ENCODE measurements around the gene ZNF740. TPM values are rescaled to one million over a fixed set of nuclear protein-coding genes. Genes with fewer than 3 reads are reported as not detected.
A peak's percentile ranks its signal among the peaks of the same experiment; 100 is the strongest.

Gene ZNF740
- polyA plus RNA-seq (2013, experiment 1 of 2): 6.8 TPM
- polyA plus RNA-seq (2013, experiment 2 of 2): 7.1 TPM

DNA sequence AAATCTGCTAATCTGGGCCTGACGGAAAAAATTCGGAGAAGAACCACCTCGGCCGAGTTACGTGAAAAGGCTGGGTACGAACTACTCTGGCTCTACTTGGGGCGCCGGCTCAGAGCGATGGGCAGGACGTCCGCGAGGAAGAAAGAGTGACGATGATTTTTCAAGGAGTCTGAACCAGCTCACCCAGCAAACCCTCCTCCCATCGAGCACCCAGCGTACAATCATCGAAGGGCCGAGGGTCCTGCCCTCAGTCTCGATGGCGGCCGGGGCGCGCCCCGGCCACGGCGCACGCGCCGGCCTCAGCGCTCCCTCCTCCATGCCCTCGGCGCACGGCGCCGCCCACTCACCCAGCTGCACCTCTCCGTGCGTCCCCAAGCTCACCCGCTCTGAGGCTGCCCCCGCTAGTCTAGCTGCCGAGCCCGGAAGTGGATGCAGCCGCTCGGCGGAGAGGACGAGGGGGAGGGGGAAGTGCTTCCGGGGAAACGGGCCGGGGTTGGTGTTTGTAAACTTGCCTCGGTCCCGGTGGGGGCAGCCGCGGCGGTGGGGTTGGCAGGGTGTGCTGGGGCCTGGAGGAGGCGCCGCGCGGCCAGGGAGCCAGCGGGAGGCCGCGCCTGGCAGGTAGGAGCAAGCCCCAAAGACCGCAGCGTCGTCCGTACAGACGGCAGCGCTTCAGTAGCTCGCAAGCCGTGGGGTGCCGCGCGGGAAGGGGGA lies at the start of gene ZNF740, which contains the start of gene CSAD:
Gene ZNF740, plus strand, starts transcription at position 503 of the 711 bp plus-strand sequence. CDS start 1,262 bp downstream, outside the sequence.
Gene CSAD, minus strand, starts transcription at position 706 of the 711 bp plus-strand sequence. CDS start 7,455 bp downstream, outside the sequence.
- Histone ChIP-seq H3K36me3 (ENCODE audit: control insufficient read depth, insufficient read depth, low read length) (peaks cover 3% of the 10 kb centered on the region), H2BK15ac (replicated peaks; ENCODE audit: low read depth) (no peak within 1 kb of the TSS), H3K79me1 (ENCODE audit: low read length) (peaks cover 9% of the 10 kb centered on the region), H3K27me3 (ENCODE audit: insufficient read depth, low read length, poor library complexity) (no peaks in the 10 kb centered on the region), H3K4me1 (ENCODE audit: control insufficient read depth, low read depth, low read length) (peaks cover 5% of the 10 kb centered on the region), H3K27ac (ENCODE audit: low read depth, low read length) (peak within 1 kb of the TSS; percentile 97), H3K4ac (ENCODE audit: low read depth, low read length) (peak within 1 kb of the TSS; percentile 82), H2BK5ac (ENCODE audit: low read length) (peak within 1 kb of the TSS; percentile 69), H3K56ac (ENCODE audit: low read length) (peak within 1 kb of the TSS; percentile 98), H2BK120ac (ENCODE audit: low read depth, low read length) (no peak within 1 kb of the TSS), H3K4me3 (ENCODE audit: low read length) (peak within 1 kb of the TSS; percentile 82), H4K5ac (ENCODE audit: low read length) (peak within 1 kb of the TSS; percentile 9), H3K4me2 (ENCODE audit: low read length) (peak within 1 kb of the TSS; percentile 28), H3K18ac (ENCODE audit: low read length) (peak within 1 kb of the TSS; percentile 96), H3K23ac (ENCODE audit: low read length) (peak within 1 kb of the TSS; percentile 94), H3K9ac (ENCODE audit: low read length) (peak within 1 kb of the TSS; percentile 94), H3K79me2 (ENCODE audit: control insufficient read depth, insufficient read depth, low read length) (peaks cover 2% of the 10 kb centered on the region), H2AK5ac (ENCODE audit: low read length) (no peak within 1 kb of the TSS), H4K8ac (ENCODE audit: low read depth, low read length) (peak within 1 kb of the TSS; percentile 2)
- peak; percentile 99 for DNase-seq
- WGBS (ENCODE audit: extremely low coverage, insufficient coverage, low lambda C conversion rate): no CpG with 5 or more reads among the region's 70 CpGs

DNA sequence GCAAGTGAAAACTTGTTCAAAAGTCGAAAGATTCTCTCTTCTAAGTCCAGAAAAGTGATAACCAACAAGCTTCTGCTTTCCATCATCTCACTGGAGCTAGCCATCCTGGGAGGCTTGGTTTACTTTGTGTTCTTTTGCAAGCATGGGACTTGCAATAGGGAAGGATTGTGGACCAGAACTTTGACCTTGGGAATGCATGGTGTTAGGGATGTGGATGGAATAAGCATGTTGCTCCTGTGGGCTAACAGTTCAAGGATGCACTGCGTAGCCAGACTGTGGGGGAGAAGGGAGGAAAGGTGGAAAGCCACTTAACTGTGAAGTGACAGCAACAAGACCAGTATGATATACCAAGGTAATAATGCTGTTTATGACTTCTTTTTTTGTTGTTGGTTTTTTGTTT lies 48.7 kb upstream of the ZNF740 start:
- no peak overlapping the region for H3K23ac ChIP-seq (ENCODE audit: low read length)
- H3K4me3 ChIP-seq (ENCODE audit: low read length): no peak overlapping the region
- no peaks in the 10 kb centered on the region for H3K79me2 ChIP-seq (ENCODE audit: control insufficient read depth, insufficient read depth, low read length)
- no peak overlapping the region for H4K5ac ChIP-seq (ENCODE audit: low read length)
- H2AK5ac ChIP-seq (ENCODE audit: low read length): no peak overlapping the region
- no peak overlapping the region for H3K18ac ChIP-seq (ENCODE audit: low read length)
- H3K4ac ChIP-seq (ENCODE audit: low read depth, low read length): no peak overlapping the region
- DNase-seq: no peak
- no CpG with 5 or more reads among the region's 2 CpGs for WGBS (ENCODE audit: extremely low coverage, insufficient coverage, low lambda C conversion rate)
- H3K56ac ChIP-seq (ENCODE audit: low read length): no peak overlapping the region
- no peak overlapping the region for H2BK5ac ChIP-seq (ENCODE audit: low read length)
- no peaks in the 10 kb centered on the region for H3K4me1 ChIP-seq (ENCODE audit: control insufficient read depth, low read depth, low read length)
- no peak overlapping the region for H3K4me2 ChIP-seq (ENCODE audit: low read length)
- no peak overlapping the region for H2BK15ac ChIP-seq (replicated peaks; ENCODE audit: low read depth)
- no peaks in the 10 kb centered on the region for H3K27me3 ChIP-seq (ENCODE audit: insufficient read depth, low read length, poor library complexity)
- H2BK120ac ChIP-seq (ENCODE audit: low read depth, low read length): no peak overlapping the region
- no peaks in the 10 kb centered on the region for H3K79me1 ChIP-seq (ENCODE audit: low read length)
- H3K27ac ChIP-seq (ENCODE audit: low read depth, low read length): no peak overlapping the region
- H3K36me3 ChIP-seq (ENCODE audit: control insufficient read depth, insufficient read depth, low read length): no peaks in the 10 kb centered on the region
- H4K8ac ChIP-seq (ENCODE audit: low read depth, low read length): no peak overlapping the region
- no peak overlapping the region for H3K9ac ChIP-seq (ENCODE audit: low read length)

DNA sequence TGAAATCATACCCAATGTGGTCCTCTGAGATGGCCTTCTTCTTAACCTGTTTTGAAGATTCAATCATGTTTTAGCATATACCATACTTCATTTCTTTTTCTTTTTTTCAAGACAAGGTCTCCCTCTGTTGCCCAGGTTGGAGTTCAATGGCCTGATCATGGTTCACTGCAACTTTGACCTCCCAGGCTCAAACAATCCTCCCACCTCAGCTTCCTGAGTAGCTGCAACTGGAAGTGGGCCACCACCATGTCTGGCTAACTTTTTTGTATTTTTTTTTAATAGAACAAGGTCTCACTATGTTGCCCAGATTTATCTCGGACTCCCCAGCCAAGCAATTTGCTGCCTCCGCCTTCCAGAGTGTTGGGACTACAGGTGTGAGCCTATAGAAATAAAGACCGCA lies 46.8 kb upstream of the ZNF740 start:
- Histone ChIP-seq H2BK120ac (ENCODE audit: low read depth, low read length) (no peak overlapping the region), H4K5ac (ENCODE audit: low read length) (no peak overlapping the region), H2BK5ac (ENCODE audit: low read length) (no peak overlapping the region), H3K4ac (ENCODE audit: low read depth, low read length) (no peak overlapping the region), H3K36me3 (ENCODE audit: control insufficient read depth, insufficient read depth, low read length) (no peaks in the 10 kb centered on the region), H3K18ac (ENCODE audit: low read length) (no peak overlapping the region), H3K56ac (ENCODE audit: low read length) (no peak overlapping the region), H3K27ac (ENCODE audit: low read depth, low read length) (no peak overlapping the region), H3K9ac (ENCODE audit: low read length) (no peak overlapping the region), H3K23ac (ENCODE audit: low read length) (no peak overlapping the region), H4K8ac (ENCODE audit: low read depth, low read length) (no peak overlapping the region), H3K27me3 (ENCODE audit: insufficient read depth, low read length, poor library complexity) (no peaks in the 10 kb centered on the region), H3K79me2 (ENCODE audit: control insufficient read depth, insufficient read depth, low read length) (no peaks in the 10 kb centered on the region), H3K4me2 (ENCODE audit: low read length) (no peak overlapping the region), H3K79me1 (ENCODE audit: low read length) (no peaks in the 10 kb centered on the region), H2AK5ac (ENCODE audit: low read length) (no peak overlapping the region), H2BK15ac (replicated peaks; ENCODE audit: low read depth) (no peak overlapping the region), H3K4me3 (ENCODE audit: low read length) (no peak overlapping the region), H3K4me1 (ENCODE audit: control insufficient read depth, low read depth, low read length) (no peaks in the 10 kb centered on the region)
- WGBS (ENCODE audit: extremely low coverage, insufficient coverage, low lambda C conversion rate): no CpG with 5 or more reads among the region's 3 CpGs
- no peak for DNase-seq

DNA sequence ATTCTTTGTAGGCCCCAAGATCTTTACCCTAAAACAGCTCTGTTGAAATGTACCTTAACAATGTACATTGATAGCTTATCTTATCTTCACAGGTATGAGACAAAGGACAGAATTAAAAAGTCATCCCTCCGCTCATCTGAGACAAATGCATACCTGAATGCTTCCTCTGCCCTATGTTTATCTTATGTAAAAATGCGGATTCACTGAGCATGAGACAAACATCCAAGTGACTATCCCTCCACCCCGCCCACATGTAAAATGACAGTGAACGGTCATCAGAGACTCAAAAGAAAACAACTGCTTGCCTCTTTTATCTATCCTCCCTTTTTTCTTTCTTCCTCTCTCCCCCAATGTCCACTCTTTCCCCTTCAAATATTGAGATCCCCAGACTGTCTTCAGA lies 37.2 kb upstream of the ZNF740 start:
- H3K27ac ChIP-seq (ENCODE audit: low read depth, low read length): no peak overlapping the region
- no peak overlapping the region for H3K23ac ChIP-seq (ENCODE audit: low read length)
- H3K79me2 ChIP-seq (ENCODE audit: control insufficient read depth, insufficient read depth, low read length): no peaks in the 10 kb centered on the region
- no peak overlapping the region for H3K4me3 ChIP-seq (ENCODE audit: low read length)
- no peaks in the 10 kb centered on the region for H3K27me3 ChIP-seq (ENCODE audit: insufficient read depth, low read length, poor library complexity)
- no peaks in the 10 kb centered on the region for H3K79me1 ChIP-seq (ENCODE audit: low read length)
- DNase-seq: peak; percentile 80
- H3K9ac ChIP-seq (ENCODE audit: low read length): no peak overlapping the region
- no peak overlapping the region for H2BK5ac ChIP-seq (ENCODE audit: low read length)
- H2BK15ac ChIP-seq (replicated peaks; ENCODE audit: low read depth): no peak overlapping the region
- H2AK5ac ChIP-seq (ENCODE audit: low read length): no peak overlapping the region
- no peak overlapping the region for H3K4ac ChIP-seq (ENCODE audit: low read depth, low read length)
- WGBS (ENCODE audit: extremely low coverage, insufficient coverage, low lambda C conversion rate): no CpG with 5 or more reads among the region's 4 CpGs
- H4K8ac ChIP-seq (ENCODE audit: low read depth, low read length): no peak overlapping the region
- no peaks in the 10 kb centered on the region for H3K36me3 ChIP-seq (ENCODE audit: control insufficient read depth, insufficient read depth, low read length)
- H3K18ac ChIP-seq (ENCODE audit: low read length): no peak overlapping the region
- no peaks in the 10 kb centered on the region for H3K4me1 ChIP-seq (ENCODE audit: control insufficient read depth, low read depth, low read length)
- H3K4me2 ChIP-seq (ENCODE audit: low read length): no peak overlapping the region
- H4K5ac ChIP-seq (ENCODE audit: low read length): no peak overlapping the region
- peak overlapping the region; percentile 31 for H3K56ac ChIP-seq (ENCODE audit: low read length)
- no peak overlapping the region for H2BK120ac ChIP-seq (ENCODE audit: low read depth, low read length)

DNA sequence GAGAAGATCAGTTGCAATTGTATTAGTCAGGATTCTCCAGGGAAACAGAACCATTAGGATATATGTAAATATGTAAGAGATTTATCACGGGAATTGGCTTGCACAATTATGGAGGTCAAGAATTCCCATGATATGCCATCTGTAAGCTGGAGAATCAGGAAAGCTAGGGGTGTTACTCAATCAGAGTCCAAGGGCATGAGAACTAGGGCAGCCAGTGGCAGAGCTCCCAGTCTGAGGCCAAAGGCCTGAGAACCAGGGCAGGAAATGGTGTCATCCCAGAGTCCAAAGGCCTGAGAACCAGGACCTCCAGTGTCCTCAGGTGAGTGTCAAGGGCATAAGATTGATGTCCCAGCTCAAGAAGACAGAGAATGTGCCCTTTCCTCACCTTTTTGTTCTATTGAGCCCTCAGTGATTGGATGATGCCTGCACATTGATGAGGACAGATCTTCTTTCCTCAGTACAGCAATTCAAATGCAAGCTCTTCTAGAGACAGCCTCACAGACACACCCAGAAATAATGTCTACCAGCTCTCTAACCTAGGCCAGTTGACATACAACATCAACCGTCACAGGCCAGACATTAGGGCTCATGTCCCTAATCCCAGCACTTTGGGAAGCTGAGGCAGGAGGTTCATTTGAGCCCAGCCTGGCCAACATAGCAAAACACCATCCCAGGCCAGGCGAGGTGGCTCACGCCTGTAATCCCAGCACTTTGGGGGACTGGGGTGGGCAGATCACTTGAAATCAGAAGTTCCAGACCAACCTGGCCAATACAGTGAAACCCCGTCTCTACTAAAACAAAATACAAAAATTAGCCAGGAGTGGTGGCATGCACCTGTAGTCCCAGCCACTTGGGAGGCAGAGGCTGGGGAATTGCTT lies 34.9 kb upstream of the ZNF740 start:
- no peak overlapping the region for H2BK120ac ChIP-seq (ENCODE audit: low read depth, low read length)
- H3K4me3 ChIP-seq (ENCODE audit: low read length): no peak overlapping the region

More for the DNA sequence above, 34.9 kb upstream of the ZNF740 start:
- H2AK5ac ChIP-seq (ENCODE audit: low read length): peak overlapping the region; percentile 23
- no peaks in the 10 kb centered on the region for H3K36me3 ChIP-seq (ENCODE audit: control insufficient read depth, insufficient read depth, low read length)
- H3K27me3 ChIP-seq (ENCODE audit: insufficient read depth, low read length, poor library complexity): no peaks in the 10 kb centered on the region
- WGBS (ENCODE audit: extremely low coverage, insufficient coverage, low lambda C conversion rate): no CpG with 5 or more reads among the region's 5 CpGs
- no peak overlapping the region for H2BK15ac ChIP-seq (replicated peaks; ENCODE audit: low read depth)
- no peak overlapping the region for H4K5ac ChIP-seq (ENCODE audit: low read length)
- H2BK5ac ChIP-seq (ENCODE audit: low read length): no peak overlapping the region
- H3K79me2 ChIP-seq (ENCODE audit: control insufficient read depth, insufficient read depth, low read length): no peaks in the 10 kb centered on the region
- H3K4ac ChIP-seq (ENCODE audit: low read depth, low read length): no peak overlapping the region
- DNase-seq: no peak
- no peak overlapping the region for H3K9ac ChIP-seq (ENCODE audit: low read length)
- no peak overlapping the region for H3K27ac ChIP-seq (ENCODE audit: low read depth, low read length)
- H3K4me2 ChIP-seq (ENCODE audit: low read length): no peak overlapping the region
- no peaks in the 10 kb centered on the region for H3K4me1 ChIP-seq (ENCODE audit: control insufficient read depth, low read depth, low read length)
- H3K18ac ChIP-seq (ENCODE audit: low read length): no peak overlapping the region
- no peaks in the 10 kb centered on the region for H3K79me1 ChIP-seq (ENCODE audit: low read length)
- H4K8ac ChIP-seq (ENCODE audit: low read depth, low read length): no peak overlapping the region
- H3K23ac ChIP-seq (ENCODE audit: low read length): no peak overlapping the region
- H3K56ac ChIP-seq (ENCODE audit: low read length): peak overlapping the region; percentile 10

All from mesendoderm (in vitro differentiated cells).